ENCODE data around the gene ABCA1.

DNA sequence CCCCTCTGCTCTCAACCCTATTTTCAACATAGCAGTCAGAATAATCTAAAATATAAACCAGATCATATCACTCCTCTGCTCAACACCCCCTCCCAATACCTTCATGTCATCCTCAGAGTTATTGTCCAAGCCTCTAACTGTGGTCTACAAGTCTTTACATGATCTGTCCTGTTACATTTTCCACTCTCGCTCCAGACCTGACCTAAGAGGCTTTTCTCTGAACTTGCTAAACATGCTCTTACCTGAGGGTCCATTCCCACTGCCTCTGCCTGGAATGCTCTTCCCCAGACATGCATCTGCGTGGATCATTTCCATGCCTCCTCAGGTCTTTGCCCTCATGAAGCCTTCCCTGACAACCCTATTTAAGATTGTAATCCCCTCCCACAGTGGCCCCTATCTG, 152.0 kb downstream of the ABCA1 start:
- TF ChIP-seq, protein P1, sequence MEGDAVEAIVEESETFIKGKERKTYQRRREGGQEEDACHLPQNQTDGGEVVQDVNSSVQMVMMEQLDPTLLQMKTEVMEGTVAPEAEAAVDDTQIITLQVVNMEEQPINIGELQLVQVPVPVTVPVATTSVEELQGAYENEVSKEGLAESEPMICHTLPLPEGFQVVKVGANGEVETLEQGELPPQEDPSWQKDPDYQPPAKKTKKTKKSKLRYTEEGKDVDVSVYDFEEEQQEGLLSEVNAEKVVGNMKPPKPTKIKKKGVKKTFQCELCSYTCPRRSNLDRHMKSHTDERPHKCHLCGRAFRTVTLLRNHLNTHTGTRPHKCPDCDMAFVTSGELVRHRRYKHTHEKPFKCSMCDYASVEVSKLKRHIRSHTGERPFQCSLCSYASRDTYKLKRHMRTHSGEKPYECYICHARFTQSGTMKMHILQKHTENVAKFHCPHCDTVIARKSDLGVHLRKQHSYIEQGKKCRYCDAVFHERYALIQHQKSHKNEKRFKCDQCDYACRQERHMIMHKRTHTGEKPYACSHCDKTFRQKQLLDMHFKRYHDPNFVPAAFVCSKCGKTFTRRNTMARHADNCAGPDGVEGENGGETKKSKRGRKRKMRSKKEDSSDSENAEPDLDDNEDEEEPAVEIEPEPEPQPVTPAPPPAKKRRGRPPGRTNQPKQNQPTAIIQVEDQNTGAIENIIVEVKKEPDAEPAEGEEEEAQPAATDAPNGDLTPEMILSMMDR (IDR thresholded peaks at IDR 0.05; ENCODE audit: insufficient read depth, low read length, poor library complexity, severe bottlenecking), result no peak
- TF ChIP-seq EZH2phosphoT487 (conservative IDR thresholded peaks at IDR 0.05; ENCODE audit: low read length), result no peak

Data from SU-DHL-6 (cell line).